ENCODE results near the gene GDPD4. TPM values are rescaled to one million over a fixed set of nuclear protein-coding genes. Genes with fewer than 3 reads are reported as not detected.
A peak's percentile ranks its signal among the peaks of the same experiment; 100 is the strongest.

Gene GDPD4, protein sequence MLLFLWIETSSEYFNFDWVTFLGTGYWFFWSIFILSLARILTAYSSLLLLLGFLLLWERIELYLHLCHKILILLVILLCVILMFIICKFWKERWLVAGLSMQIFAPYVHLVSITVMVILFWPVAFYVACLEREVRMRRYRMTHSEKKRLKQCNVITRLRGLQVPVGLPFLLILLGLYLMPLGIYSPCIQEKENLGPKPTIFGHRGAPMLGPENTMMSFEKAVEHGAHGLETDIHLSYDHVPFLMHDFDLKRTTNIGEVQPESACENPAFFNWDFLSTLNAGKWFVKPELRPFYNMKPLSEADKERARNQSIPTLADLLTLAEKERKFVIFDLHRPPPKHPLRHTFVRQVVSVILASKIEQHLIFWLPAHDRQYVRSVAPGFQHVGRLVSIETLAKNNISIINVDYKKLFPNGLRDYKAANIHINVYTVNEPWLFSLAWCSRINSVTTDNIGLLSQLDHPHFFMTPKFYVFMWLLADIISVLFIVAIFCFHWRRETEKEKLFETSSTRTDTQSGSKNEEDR
- total RNA-seq (2022) (not detected in 2 replicates), Bru-seq, nascent RNA (percentile 3 among the genes with signal in this experiment), BruChase-seq, experiment 1, labeled RNA remaining after a 6-hour chase (percentile 9 among the genes with signal in this experiment), BruChase-seq, experiment 2, labeled RNA remaining after a 2-hour chase (percentile 7 among the genes with signal in this experiment)
- long read RNA-seq, result 0 reads

DNA sequence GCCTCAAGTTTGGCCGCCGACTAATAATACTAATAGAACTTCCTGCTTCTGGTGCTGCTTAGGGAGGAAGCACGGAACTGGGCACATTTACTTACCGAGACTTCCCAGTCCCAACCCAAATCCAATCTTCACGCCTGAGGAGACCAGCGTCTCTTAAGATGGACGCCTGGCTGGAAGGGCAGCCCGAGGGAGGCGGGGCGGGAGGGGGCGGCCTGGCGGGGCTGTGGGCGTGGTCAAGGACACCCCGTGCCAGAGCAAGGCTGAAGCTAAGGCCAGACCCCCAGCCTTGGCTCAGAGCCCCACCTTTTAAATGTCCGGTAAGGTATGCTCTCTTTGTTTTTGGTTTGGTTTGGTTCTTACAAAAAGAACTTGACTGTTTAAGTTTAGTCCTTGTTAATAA, at the start of gene GDPD4:
Gene GDPD4, minus strand, starts transcription at position 177 of the 400 bp plus-strand sequence. CDS start 16,549 bp downstream, outside the sequence.
- H3K27ac Mint-ChIP-seq (ENCODE audit: low read depth, unreplicated experiment), result no peak within 1 kb of the TSS
- no peak within 1 kb of the TSS for H3K4me3 Mint-ChIP-seq (ENCODE audit: unreplicated experiment)
- TF ChIP-seq, protein P1, sequence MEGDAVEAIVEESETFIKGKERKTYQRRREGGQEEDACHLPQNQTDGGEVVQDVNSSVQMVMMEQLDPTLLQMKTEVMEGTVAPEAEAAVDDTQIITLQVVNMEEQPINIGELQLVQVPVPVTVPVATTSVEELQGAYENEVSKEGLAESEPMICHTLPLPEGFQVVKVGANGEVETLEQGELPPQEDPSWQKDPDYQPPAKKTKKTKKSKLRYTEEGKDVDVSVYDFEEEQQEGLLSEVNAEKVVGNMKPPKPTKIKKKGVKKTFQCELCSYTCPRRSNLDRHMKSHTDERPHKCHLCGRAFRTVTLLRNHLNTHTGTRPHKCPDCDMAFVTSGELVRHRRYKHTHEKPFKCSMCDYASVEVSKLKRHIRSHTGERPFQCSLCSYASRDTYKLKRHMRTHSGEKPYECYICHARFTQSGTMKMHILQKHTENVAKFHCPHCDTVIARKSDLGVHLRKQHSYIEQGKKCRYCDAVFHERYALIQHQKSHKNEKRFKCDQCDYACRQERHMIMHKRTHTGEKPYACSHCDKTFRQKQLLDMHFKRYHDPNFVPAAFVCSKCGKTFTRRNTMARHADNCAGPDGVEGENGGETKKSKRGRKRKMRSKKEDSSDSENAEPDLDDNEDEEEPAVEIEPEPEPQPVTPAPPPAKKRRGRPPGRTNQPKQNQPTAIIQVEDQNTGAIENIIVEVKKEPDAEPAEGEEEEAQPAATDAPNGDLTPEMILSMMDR (IDR thresholded peaks at IDR 0.05; ENCODE audit: unreplicated experiment), result no peak
- H3K27me3 Mint-ChIP-seq (ENCODE audit: insufficient read depth, unreplicated experiment), result no peaks in the 10 kb centered on the region
- ChIA-PET POLR2A (interaction anchor here (0.9 kb wide), 1 partner anchor 1067 kb away, joined by 5 read pairs; no protein-coding TSS in a partner anchor), CTCF (interaction anchor here (1.2 kb wide), 1 partner anchor 16 kb away, joined by 3 read pairs; no protein-coding TSS in a partner anchor)
- H3K4me1 Mint-ChIP-seq (ENCODE audit: insufficient read depth, unreplicated experiment), result peaks cover 16% of the 10 kb centered on the region
- no peak for DNase-seq (ENCODE audit: unreplicated experiment)
- intact Hi-C loops (cut with micrococcal nuclease), result no loop called here
- no peaks in the 10 kb centered on the region for H3K9me3 Mint-ChIP-seq (ENCODE audit: unreplicated experiment)
- peaks cover 5% of the 10 kb centered on the region for H3K36me3 Mint-ChIP-seq (ENCODE audit: insufficient read depth, unreplicated experiment)
- no TSS peak for BruUV-seq (replicated peaks)

DNA sequence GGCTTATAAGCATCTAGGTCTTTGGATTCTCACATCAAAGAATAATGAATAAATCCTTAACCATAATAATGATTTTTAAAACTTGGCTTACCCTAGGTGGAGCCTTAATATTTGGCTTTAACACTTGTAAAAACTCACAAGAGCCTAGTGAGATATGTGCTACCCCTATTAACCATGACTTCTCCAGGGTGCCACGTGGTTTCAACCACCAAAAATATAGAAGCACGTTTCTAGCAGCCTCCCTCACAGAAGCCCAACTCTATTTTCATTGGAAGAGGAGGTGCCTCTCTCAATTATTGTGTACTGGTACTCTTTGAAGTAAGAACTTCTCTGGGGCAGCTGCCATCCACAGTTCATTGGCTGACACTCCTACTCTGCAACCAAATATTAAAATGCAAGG, 46.5 kb upstream of the GDPD4 start:
- no TSS peak for BruUV-seq (replicated peaks)
- ChIA-PET CTCF (no interaction called here), POLR2A (no interaction called here)
- Mint-ChIP-seq H3K36me3 (ENCODE audit: insufficient read depth, unreplicated experiment) (peaks cover 5% of the 10 kb centered on the region), H3K9me3 (ENCODE audit: unreplicated experiment) (no peaks in the 10 kb centered on the region), H3K4me3 (ENCODE audit: unreplicated experiment) (no peak overlapping the region), H3K27me3 (ENCODE audit: insufficient read depth, unreplicated experiment) (no peaks in the 10 kb centered on the region), H3K4me1 (ENCODE audit: insufficient read depth, unreplicated experiment) (peaks cover 14% of the 10 kb centered on the region), H3K27ac (ENCODE audit: low read depth, unreplicated experiment) (no peak overlapping the region)
- TF ChIP-seq, protein P1 (IDR thresholded peaks at IDR 0.05; ENCODE audit: unreplicated experiment), result no peak
- no peak for DNase-seq (ENCODE audit: unreplicated experiment)
- intact Hi-C loops (cut with micrococcal nuclease), result no loop called here

DNA sequence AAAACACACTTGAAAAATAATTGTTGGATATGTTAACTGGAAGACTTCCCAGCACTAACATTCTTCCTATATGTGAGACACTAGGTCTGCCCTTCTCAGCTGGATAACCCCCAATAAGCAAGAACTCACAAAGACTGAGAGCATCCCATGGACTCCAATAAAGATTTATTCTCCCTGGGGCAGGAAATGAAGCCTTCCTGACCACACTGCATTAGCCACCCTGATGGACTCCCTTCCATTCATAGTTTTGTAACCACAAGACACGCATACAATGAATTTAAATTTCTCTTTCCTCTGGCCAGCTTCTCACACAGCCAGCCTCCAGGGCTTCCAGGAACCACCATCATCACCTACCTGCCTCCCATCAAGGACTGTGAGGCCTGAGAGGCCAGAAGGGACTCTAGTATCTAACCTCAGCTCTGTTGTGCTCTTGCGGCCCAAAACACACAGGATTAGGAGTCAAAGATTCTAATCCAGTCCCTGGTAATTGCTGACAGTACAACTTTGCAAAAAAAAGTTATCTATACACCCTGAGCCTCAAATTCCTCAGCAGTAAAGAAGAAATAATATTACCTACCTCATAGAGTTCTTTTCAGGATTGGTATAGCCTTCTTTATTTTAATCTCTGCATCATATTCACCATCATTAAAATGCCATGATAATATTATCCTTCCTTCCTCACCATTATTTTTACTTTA, 45.6 kb upstream of the GDPD4 start:
- Mint-ChIP-seq H3K27ac (ENCODE audit: low read depth, unreplicated experiment) (no peak overlapping the region), H3K4me3 (ENCODE audit: unreplicated experiment) (no peak overlapping the region), H3K9me3 (ENCODE audit: unreplicated experiment) (no peaks in the 10 kb centered on the region), H3K36me3 (ENCODE audit: insufficient read depth, unreplicated experiment) (peaks cover 8% of the 10 kb centered on the region), H3K27me3 (ENCODE audit: insufficient read depth, unreplicated experiment) (no peaks in the 10 kb centered on the region), H3K4me1 (ENCODE audit: insufficient read depth, unreplicated experiment) (peaks cover 11% of the 10 kb centered on the region)
- CTCF ChIA-PET, result no interaction called here
- intact Hi-C loops (cut with micrococcal nuclease), result no loop called here
- TF ChIP-seq, protein P1 (IDR thresholded peaks at IDR 0.05; ENCODE audit: unreplicated experiment), result no peak
- POLR2A ChIA-PET, result interaction anchor here (0.5 to 1.6 kb wide), 2 partner anchors 13 to 128 kb away, joined by 3 to 4 read pairs; no protein-coding TSS in a partner anchor
- BruUV-seq (replicated peaks), result no TSS peak
- DNase-seq (ENCODE audit: unreplicated experiment), result no peak
